Measurements from ENCODE around the gene HLA-DPB1. TPM values are rescaled to one million over a fixed set of nuclear protein-coding genes. Genes with fewer than 3 reads are reported as not detected.

The HLA-DPB1 gene
- total and polyA plus RNA-seq, 2 of the 4 experiments (the other 2 are of a cell fraction): 7.7 to 10.7 TPM

DNA sequence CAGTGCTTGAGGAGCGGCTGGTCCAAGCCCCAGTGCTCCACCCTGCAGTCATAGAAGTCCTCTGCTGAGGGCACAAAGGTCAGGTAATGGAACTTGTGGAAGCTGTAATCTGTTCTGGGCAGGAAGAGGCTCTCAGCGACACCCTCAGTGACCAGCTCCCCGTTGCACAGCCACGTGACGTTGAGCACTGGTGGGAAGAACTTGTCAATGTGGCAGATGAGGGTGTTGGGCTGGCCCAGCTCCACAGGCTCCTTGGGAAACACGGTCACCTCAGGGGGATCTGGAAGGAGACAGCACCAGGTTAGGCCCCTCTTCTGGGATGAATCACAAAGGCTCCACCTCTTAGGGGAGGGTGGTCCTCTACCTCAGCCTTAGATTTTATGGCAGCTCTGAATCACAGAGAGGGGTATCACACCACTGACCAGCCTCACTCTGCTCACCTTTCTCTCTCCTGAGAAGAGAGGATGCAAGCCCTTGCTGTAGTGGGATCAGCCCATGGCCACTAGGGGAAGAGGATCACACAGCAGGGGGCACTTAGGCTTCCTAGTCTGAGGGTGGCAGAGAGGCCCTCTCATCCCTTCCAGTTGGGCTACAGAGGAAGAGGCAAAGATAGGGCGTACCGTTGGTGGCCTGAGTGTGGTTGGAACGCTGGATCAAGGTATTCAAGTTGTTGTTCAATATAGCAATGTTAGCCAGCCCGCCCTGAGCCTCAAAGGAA, 6.6 kb upstream of the HLA-DPB1 start:
- Histone ChIP-seq H2AFZ (replicated peaks; ENCODE audit: low read length, poor library complexity) (no peak overlapping the region), H4K91ac (ENCODE audit: insufficient read depth, low read depth, low read length) (no peak overlapping the region), H3K27me3 (ENCODE audit: control insufficient read depth, insufficient read depth, low read length) (peaks cover 17% of the 10 kb centered on the region), H3K4ac (ENCODE audit: low read depth, low read length) (no peak overlapping the region), H3K9me3 (ENCODE audit: control insufficient read depth, insufficient read depth, low read length) (no peaks in the 10 kb centered on the region), H3K79me1 (ENCODE audit: low read depth in 1 of 2, low read length in 2 of 2) (no peaks in the 10 kb centered on the region), H3K9ac (ENCODE audit: low read depth, low read length) (no peak overlapping the region), H3K4me3 (ENCODE audit: insufficient read depth, low read depth, low read length) (no peak overlapping the region), H3K27ac (ENCODE audit: insufficient read depth, low read length) (no peak overlapping the region), H4K8ac (ENCODE audit: low read depth in 2 of 2, low read length in 2 of 2) (no peak overlapping the region), H3K18ac (ENCODE audit: low read depth, low read length) (no peak overlapping the region), H2BK20ac (ENCODE audit: low read depth, low read length) (no peak overlapping the region), H3K4me1 (ENCODE audit: control insufficient read depth, insufficient read depth, low read length) (no peaks in the 10 kb centered on the region), H2BK5ac (ENCODE audit: low read depth, low read length, poor library complexity, severe bottlenecking) (no peak overlapping the region), H2BK120ac (ENCODE audit: low read depth, low read length) (no peak overlapping the region), H3K14ac (replicated peaks; ENCODE audit: low read depth, low read length) (no peak overlapping the region), H3K9me1 (ENCODE audit: insufficient read depth, low read length) (no peaks in the 10 kb centered on the region), H4K20me1 (ENCODE audit: insufficient read depth, low read length) (no peaks in the 10 kb centered on the region), H2BK15ac (ENCODE audit: low read depth, low read length) (no peak overlapping the region), H4K5ac (ENCODE audit: low read depth, low read length) (no peak overlapping the region), H2AK5ac (ENCODE audit: low read depth, low read length) (no peak overlapping the region), H3K23ac (ENCODE audit: low read depth, low read length) (no peak overlapping the region), H3K56ac (ENCODE audit: extremely low read depth, insufficient read depth, low read length) (no peak overlapping the region), H3K4me2 (ENCODE audit: low read depth, low read length) (no peak overlapping the region), H2AK9ac (replicated peaks; ENCODE audit: low read depth, low read length, poor library complexity) (no peak overlapping the region), H3K36me3 (ENCODE audit: control insufficient read depth, insufficient read depth, low read length) (no peaks in the 10 kb centered on the region)
- WGBS, 2 experiments (ENCODE audit: extremely low coverage in 2 of 2, insufficient read length in 1 of 2): 76% methylated on average over 2 of the region's 10 CpGs; no CpG with 5 or more reads in 1 of the 2 experiments
- POLR2A ChIA-PET (ENCODE audit: unreplicated experiment): no interaction called here
- dilution Hi-C loops (cut with HindIII; ENCODE audit: low sequenced_read_pairs, unreplicated experiment) (no loop called here), intact Hi-C loops (cut with micrococcal nuclease) (loop anchor here (1.0 kb wide), 1 partner anchor 26 kb away; no protein-coding TSS in a partner anchor), in situ Hi-C loops (cut with MboI; ENCODE audit: low sequenced_read_pairs) (no loop called here)
- no TSS peak for BruUV-seq (replicated peaks)
- no peak for TF ChIP-seq NFE2L2 (IDR thresholded peaks at IDR 0.05; ENCODE audit: low read depth, low read length)
- CTCF ChIA-PET: interaction anchor here (0.6 kb wide), 1 partner anchor 256 kb away, joined by 5 read pairs; no protein-coding TSS in a partner anchor
- DNase-seq (no peak), ATAC-seq (ENCODE audit: low read depth) (no peak)

Measured in IMR-90 (cell line).